ENCODE data around the gene NLRC5. TPM values are rescaled to one million over a fixed set of nuclear protein-coding genes. Genes with fewer than 3 reads are reported as not detected.

The NLRC5 gene
- total RNA-seq, 2 donors from 2014 or later: 0.64 to 0.97 TPM

DNA sequence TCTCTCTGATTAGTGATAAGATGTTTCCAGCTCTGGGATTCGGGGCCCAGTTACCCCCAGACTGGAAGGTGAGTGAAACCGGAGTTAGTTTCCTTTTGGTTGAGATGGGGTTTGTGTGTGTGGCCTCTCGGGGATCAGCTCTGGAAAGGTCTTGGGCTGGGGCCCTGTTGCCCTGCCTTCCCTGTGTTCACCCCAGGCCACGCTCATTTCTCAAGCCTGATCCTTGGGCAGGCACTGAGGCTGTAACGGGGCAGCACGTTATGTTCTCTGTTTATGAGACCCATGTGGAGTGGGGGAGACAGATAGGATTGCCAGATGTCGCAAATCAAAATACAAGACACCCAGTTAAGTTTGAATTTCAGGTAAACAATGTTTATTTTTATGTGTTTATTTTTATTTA is 138.5 kb downstream of the NLRC5 start:
- H3K9me3 Mint-ChIP-seq: no peaks in the 10 kb centered on the region
- no peaks in the 10 kb centered on the region for H3K36me3 ChIP-seq (ENCODE audit: control insufficient read depth, insufficient read depth, low read length)
- H3K27me3 Mint-ChIP-seq (ENCODE audit: insufficient read depth): no peaks in the 10 kb centered on the region
- H3K4me1 Mint-ChIP-seq: no peaks in the 10 kb centered on the region
- H3K4me3 Mint-ChIP-seq: no peak overlapping the region
- no peak overlapping the region for H3K4me3 ChIP-seq (ENCODE audit: low read length)
- no peak overlapping the region for H3K27ac ChIP-seq (ENCODE audit: low read depth, low read length)
- TF ChIP-seq, protein P1, sequence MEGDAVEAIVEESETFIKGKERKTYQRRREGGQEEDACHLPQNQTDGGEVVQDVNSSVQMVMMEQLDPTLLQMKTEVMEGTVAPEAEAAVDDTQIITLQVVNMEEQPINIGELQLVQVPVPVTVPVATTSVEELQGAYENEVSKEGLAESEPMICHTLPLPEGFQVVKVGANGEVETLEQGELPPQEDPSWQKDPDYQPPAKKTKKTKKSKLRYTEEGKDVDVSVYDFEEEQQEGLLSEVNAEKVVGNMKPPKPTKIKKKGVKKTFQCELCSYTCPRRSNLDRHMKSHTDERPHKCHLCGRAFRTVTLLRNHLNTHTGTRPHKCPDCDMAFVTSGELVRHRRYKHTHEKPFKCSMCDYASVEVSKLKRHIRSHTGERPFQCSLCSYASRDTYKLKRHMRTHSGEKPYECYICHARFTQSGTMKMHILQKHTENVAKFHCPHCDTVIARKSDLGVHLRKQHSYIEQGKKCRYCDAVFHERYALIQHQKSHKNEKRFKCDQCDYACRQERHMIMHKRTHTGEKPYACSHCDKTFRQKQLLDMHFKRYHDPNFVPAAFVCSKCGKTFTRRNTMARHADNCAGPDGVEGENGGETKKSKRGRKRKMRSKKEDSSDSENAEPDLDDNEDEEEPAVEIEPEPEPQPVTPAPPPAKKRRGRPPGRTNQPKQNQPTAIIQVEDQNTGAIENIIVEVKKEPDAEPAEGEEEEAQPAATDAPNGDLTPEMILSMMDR (conservative IDR thresholded peaks at IDR 0.05): no peak
- no peak overlapping the region for H3K9ac ChIP-seq (ENCODE audit: extremely low read depth, low read length, poor library complexity, severe bottlenecking)
- DNase-seq: no peak
- no peaks in the 10 kb centered on the region for H3K4me1 ChIP-seq (ENCODE audit: control insufficient read depth, insufficient read depth, low read length)
- H3K27ac Mint-ChIP-seq: no peak overlapping the region
- no peaks in the 10 kb centered on the region for H3K9me3 ChIP-seq (ENCODE audit: control insufficient read depth, low read length)
- no peaks in the 10 kb centered on the region for H3K36me3 Mint-ChIP-seq (ENCODE audit: low read depth)
- H3K27me3 ChIP-seq (ENCODE audit: control insufficient read depth, insufficient read depth, low read length, poor library complexity, severe bottlenecking): no peaks in the 10 kb centered on the region
- WGBS, 2 experiments (ENCODE audit: insufficient coverage in 1 of 2, insufficient read length in 1 of 2): 94% methylated on average over 3 to 7 of the region's 7 CpGs

DNA sequence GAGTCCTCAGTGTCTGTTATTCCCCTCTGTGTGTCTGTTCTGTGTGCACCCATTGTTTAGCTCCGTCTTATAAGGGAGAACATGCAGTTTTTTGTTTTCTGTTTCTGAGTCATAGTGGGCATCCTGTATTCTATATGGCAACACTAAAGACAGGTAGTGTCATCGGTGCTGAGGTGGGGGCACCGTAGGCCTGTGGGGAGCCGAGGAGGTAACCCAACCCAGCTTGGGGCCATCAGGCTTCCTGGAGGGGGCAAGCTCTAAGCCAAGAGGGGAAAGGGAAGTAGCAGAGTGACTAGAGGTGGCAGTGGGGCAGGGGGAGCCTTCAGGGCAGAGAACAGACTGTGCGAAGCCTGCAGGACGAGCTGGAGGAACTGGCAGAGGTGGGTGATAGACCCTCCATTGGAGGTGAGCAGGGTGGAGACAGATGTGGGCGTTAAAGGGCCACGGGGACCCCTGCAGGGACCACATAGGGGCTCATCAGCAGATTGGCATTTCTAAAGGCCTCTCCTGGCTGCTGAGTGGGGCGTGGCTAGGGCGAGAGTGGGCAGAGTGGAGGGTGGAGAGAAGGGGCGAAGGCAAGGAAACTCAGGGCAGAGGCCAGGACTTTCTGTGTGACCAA is 139.5 kb downstream of the NLRC5 start:
- Histone ChIP-seq H3K27ac (ENCODE audit: low read depth, low read length) (no peak overlapping the region), H3K27me3 (ENCODE audit: control insufficient read depth, insufficient read depth, low read length, poor library complexity, severe bottlenecking) (no peaks in the 10 kb centered on the region), H3K4me1 (ENCODE audit: control insufficient read depth, insufficient read depth, low read length) (no peaks in the 10 kb centered on the region), H3K9me3 (ENCODE audit: control insufficient read depth, low read length) (no peaks in the 10 kb centered on the region), H3K4me3 (ENCODE audit: low read length) (no peak overlapping the region), H3K9ac (ENCODE audit: extremely low read depth, low read length, poor library complexity, severe bottlenecking) (no peak overlapping the region), H3K36me3 (ENCODE audit: control insufficient read depth, insufficient read depth, low read length) (no peaks in the 10 kb centered on the region)
- Mint-ChIP-seq H3K27me3 (ENCODE audit: insufficient read depth) (no peaks in the 10 kb centered on the region), H3K4me1 (no peaks in the 10 kb centered on the region), H3K27ac (no peak overlapping the region), H3K4me3 (no peak overlapping the region), H3K36me3 (ENCODE audit: low read depth) (no peaks in the 10 kb centered on the region), H3K9me3 (no peaks in the 10 kb centered on the region)
- TF ChIP-seq, protein P1 (conservative IDR thresholded peaks at IDR 0.05): no peak
- DNase-seq: no peak
- 91 to 92% methylated on average over 10 to 11 of the region's 11 CpGs for WGBS, 2 experiments (ENCODE audit: insufficient coverage in 1 of 2, insufficient read length in 1 of 2)

DNA sequence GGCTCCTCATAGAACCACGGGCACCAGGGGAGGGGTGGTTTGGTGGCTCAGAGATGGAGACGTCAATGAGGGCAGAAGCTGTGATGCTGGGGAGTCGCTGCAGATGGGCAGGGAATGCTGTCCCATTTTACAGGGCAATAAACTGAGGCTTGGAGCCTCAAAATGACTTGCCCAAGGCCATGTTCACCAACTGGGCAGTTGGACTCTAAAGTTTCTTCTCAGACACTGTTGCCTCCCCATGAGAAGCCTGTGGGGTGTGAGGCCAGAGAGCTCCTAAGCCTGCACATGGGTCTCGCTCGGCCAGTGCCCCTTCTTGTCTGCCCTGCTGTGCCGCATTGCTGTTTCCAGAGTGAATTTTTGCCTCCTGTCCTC is 141.6 kb downstream of the NLRC5 start:
- Histone ChIP-seq H3K27ac (ENCODE audit: low read depth, low read length) (no peak overlapping the region), H3K4me1 (ENCODE audit: control insufficient read depth, insufficient read depth, low read length) (no peaks in the 10 kb centered on the region), H3K4me3 (ENCODE audit: low read length) (no peak overlapping the region), H3K36me3 (ENCODE audit: control insufficient read depth, insufficient read depth, low read length) (no peaks in the 10 kb centered on the region), H3K9me3 (ENCODE audit: control insufficient read depth, low read length) (no peaks in the 10 kb centered on the region), H3K9ac (ENCODE audit: extremely low read depth, low read length, poor library complexity, severe bottlenecking) (no peak overlapping the region), H3K27me3 (ENCODE audit: control insufficient read depth, insufficient read depth, low read length, poor library complexity, severe bottlenecking) (no peaks in the 10 kb centered on the region)
- 87 to 100% methylated on average over 5 to 6 of the region's 6 CpGs for WGBS, 2 experiments (ENCODE audit: insufficient coverage in 1 of 2, insufficient read length in 1 of 2)
- no peaks in the 10 kb centered on the region for H3K4me1 Mint-ChIP-seq
- H3K9me3 Mint-ChIP-seq: no peaks in the 10 kb centered on the region
- H3K27me3 Mint-ChIP-seq (ENCODE audit: insufficient read depth): no peaks in the 10 kb centered on the region
- no peak overlapping the region for H3K4me3 Mint-ChIP-seq
- no peak for DNase-seq
- no peaks in the 10 kb centered on the region for H3K36me3 Mint-ChIP-seq (ENCODE audit: low read depth)
- H3K27ac Mint-ChIP-seq: no peak overlapping the region
- TF ChIP-seq, protein P1 (conservative IDR thresholded peaks at IDR 0.05): no peak

Data from endodermal cell (in vitro differentiated cells).